GM12874 (cell line): ENCODE measurements around the gene FAM131A.

Experiments
- TF ChIP-seq, protein P1 (sequence below): IDR thresholded peaks from 2 replicates; pipeline ENCODE4 v1.5.1; 2011; ENCODE audit warnings: low read depth, mild to moderate bottlenecking, control low read depth, low read length, moderate library complexity; ENCODE audit not compliant: insufficient read depth

Gene FAM131A

GRCh38 chr3:184355261-184356040 is 18.1 kb downstream of the FAM131A start:
- TF ChIP-seq, protein P1, sequence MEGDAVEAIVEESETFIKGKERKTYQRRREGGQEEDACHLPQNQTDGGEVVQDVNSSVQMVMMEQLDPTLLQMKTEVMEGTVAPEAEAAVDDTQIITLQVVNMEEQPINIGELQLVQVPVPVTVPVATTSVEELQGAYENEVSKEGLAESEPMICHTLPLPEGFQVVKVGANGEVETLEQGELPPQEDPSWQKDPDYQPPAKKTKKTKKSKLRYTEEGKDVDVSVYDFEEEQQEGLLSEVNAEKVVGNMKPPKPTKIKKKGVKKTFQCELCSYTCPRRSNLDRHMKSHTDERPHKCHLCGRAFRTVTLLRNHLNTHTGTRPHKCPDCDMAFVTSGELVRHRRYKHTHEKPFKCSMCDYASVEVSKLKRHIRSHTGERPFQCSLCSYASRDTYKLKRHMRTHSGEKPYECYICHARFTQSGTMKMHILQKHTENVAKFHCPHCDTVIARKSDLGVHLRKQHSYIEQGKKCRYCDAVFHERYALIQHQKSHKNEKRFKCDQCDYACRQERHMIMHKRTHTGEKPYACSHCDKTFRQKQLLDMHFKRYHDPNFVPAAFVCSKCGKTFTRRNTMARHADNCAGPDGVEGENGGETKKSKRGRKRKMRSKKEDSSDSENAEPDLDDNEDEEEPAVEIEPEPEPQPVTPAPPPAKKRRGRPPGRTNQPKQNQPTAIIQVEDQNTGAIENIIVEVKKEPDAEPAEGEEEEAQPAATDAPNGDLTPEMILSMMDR: no peak

DNA sequence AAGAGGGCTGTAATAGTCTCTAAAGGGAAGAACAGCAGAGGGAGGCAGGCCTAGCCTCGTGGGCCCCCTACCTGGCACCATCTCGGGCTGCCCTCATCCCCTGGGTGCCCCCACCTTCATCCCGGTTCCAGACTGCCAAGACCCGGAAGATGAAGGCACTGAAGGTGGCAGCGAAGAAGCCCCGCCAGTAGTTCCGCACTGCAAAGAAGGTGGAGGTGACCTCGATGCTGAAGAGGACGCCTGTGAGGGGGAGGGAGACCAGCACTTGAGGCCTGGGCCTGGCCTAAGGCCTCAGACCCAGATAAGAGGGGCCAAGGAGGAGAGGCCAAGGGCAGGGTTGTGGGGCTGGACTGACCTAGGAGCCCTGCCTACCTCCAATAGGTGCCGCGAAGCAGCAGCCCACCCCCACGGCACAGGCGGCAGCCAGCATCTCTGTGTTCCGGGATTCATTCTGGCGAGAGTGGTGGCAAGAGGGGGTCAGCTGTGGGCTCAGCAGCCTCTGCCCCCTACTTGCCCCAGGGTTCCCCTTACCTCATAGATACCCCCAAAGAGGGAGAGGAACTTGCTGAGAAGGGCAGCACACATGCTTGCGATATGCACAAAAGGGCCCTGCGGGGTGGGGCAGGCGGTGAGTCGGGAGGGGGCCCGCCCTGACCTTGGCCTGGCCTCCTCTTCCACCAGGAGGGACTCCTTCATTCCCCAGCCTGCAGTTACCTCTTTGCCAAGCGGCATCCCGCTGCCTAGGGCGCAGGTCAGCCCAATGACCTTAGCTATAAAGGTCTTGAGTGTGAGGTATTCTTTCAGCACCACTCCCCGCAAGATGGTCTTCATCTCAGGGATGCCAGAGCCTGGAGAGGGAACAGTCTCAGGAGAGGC is 20.1 kb downstream of the FAM131A start:
- TF ChIP-seq, protein P1: no peak

- TF ChIP-seq, protein P1: no peak
Measured at GRCh38 chr3:184358124-184358767, 20.8 kb downstream of the FAM131A start.

GRCh38 chr3:184358921-184359350 is 21.5 kb downstream of the FAM131A start:
- TF ChIP-seq, protein P1: no peak

- TF ChIP-seq, protein P1: no peak
Measured at GRCh38 chr3:184359610-184360009, 22.2 kb downstream of the FAM131A start.

GRCh38 chr3:184360070-184360928 is 22.9 kb downstream of the FAM131A start:
- TF ChIP-seq, protein P1: no peak
